MCF 10A (cell line): ENCODE data around the gene RUSF1. TPM values are rescaled to one million over a fixed set of nuclear protein-coding genes. Genes with fewer than 3 reads are reported as not detected.

ENCODE experiments used
- BruUV-seq: library from RNA; stranded (reverse); fragments of 400-500 nt; replicated peaks from 2 replicates; lab custom pipeline; 2021; lab: Mats Ljungman, UMichigan
- CTCF ChIA-PET: fragments of 300-600 bp; sonication (Branson Sonifier 250); formaldehyde crosslinking; extraction: SDS; loops from one replicate; lab custom pipeline; 2021; ENCODE audit warnings: antibody characterized with exemption, inconsistent platforms; lab: Yijun Ruan, JAX
- POLR2A ChIA-PET: fragments of 300-600, 350-650 bp; sonication (Branson Sonifier 250); formaldehyde crosslinking; extraction: SDS; loops from one replicate; lab custom pipeline; 2020; ENCODE audit warnings: antibody characterized with exemption, inconsistent platforms; lab: Yijun Ruan, JAX
- DNase-seq: peaks from one replicate; pipeline ENCODE4 v3.0.0-alpha.2; 2018; ENCODE audit not compliant: unreplicated experiment
- H3K27ac Mint-ChIP-seq: one replicate; pipeline ENCODE4 v1.8.0; 2022; ENCODE audit warnings: mild to moderate bottlenecking, low read depth, mixed read lengths; ENCODE audit not compliant: unreplicated experiment
- H3K27me3 Mint-ChIP-seq: one replicate; pipeline ENCODE4 v1.8.0; 2022; ENCODE audit warnings: mixed read lengths; ENCODE audit not compliant: insufficient read depth, unreplicated experiment
- H3K36me3 Mint-ChIP-seq: one replicate; pipeline ENCODE4 v1.8.0; 2022; ENCODE audit warnings: mild to moderate bottlenecking, moderate library complexity, mixed read lengths; ENCODE audit not compliant: insufficient read depth, unreplicated experiment
- H3K4me1 Mint-ChIP-seq: one replicate; pipeline ENCODE4 v1.8.0; 2022; ENCODE audit warnings: mixed read lengths; ENCODE audit not compliant: insufficient read depth, unreplicated experiment
- H3K4me3 Mint-ChIP-seq: one replicate; pipeline ENCODE4 v1.8.0; 2022; ENCODE audit warnings: mild to moderate bottlenecking, moderate library complexity, mixed read lengths; ENCODE audit not compliant: unreplicated experiment
- H3K9me3 Mint-ChIP-seq: one replicate; pipeline ENCODE4 v1.8.0; 2022; ENCODE audit warnings: mixed read lengths; ENCODE audit not compliant: unreplicated experiment
- intact Hi-C: fragments of 100-400 bp; cut with micrococcal nuclease; formaldehyde crosslinking; loops from 2 replicates; pipeline ENCODE4 v1.14.1; 2022
- total RNA-seq: library from RNA; stranded (reverse); gene quantifications from 2 replicates; pipeline ENCODE4 v1.2.3, GENCODE V29; 2022
- TF ChIP-seq, protein P1 (sequence below): fragments of 200-600 bp; IDR thresholded peaks from one replicate; pipeline ENCODE4 v1.8.0; 2022; ENCODE audit warnings: antibody characterized with exemption, mild to moderate bottlenecking; ENCODE audit not compliant: unreplicated experiment

RUSF1 gene
- total RNA-seq, 1 experiment from 2014 or later = 72.0 TPM

DNA sequence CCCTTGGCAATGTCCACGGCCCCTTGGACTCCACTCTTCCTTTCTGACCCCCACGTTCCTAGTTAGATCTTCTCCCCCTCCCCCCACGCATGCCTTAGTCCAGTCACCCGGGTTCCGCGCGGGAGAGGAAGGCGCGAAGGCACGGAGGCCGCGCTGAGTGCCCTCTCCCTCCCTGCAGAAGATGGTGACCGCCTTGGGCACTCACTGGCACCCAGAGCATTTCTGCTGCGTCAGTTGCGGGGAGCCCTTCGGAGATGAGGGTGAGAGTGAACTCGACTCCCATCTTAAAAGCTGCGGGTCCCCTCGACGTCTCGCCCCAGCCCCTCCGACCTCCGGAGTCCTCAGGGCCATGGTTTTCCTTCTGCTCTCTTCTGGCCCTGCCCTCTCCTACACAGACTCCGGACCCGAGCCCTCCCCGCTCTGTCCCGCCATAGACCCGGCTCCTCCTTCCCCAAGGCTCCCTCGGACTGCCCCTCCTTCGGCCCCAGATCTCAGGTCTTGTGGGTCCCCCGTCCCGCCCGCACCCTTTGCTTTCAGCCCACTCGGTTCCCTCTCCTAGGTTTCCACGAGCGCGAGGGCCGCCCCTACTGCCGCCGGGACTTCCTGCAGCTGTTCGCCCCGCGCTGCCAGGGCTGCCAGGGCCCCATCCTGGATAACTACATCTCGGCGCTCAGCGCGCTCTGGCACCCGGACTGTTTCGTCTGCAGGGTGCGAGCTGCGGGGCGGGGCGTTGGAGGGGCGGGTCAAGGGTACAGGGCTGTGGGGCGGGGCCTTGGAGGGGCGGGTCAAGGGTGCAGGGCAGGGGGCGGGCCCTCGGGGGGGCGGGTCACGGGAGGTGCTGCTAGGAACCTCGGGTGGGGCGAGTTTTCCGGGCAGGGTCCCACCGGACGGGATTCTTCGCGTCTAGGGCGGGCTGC is 31.6 kb downstream of the RUSF1 start:
- BruUV-seq = no TSS peak
- H3K27me3 Mint-ChIP-seq = peaks cover 13% of the 10 kb centered on the region
- intact Hi-C loops = no loop called here
- DNase-seq = no peak
- ChIA-PET CTCF (interaction anchor here (0.5 kb wide), 1 partner anchor 824 kb away, joined by 3 read pairs; no protein-coding TSS in a partner anchor), POLR2A (no interaction called here)
- TF ChIP-seq, protein P1, sequence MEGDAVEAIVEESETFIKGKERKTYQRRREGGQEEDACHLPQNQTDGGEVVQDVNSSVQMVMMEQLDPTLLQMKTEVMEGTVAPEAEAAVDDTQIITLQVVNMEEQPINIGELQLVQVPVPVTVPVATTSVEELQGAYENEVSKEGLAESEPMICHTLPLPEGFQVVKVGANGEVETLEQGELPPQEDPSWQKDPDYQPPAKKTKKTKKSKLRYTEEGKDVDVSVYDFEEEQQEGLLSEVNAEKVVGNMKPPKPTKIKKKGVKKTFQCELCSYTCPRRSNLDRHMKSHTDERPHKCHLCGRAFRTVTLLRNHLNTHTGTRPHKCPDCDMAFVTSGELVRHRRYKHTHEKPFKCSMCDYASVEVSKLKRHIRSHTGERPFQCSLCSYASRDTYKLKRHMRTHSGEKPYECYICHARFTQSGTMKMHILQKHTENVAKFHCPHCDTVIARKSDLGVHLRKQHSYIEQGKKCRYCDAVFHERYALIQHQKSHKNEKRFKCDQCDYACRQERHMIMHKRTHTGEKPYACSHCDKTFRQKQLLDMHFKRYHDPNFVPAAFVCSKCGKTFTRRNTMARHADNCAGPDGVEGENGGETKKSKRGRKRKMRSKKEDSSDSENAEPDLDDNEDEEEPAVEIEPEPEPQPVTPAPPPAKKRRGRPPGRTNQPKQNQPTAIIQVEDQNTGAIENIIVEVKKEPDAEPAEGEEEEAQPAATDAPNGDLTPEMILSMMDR = no peak
- H3K27ac Mint-ChIP-seq = no peak overlapping the region
- no peak overlapping the region for H3K4me3 Mint-ChIP-seq
- H3K9me3 Mint-ChIP-seq = no peaks in the 10 kb centered on the region
- H3K4me1 Mint-ChIP-seq = peaks cover 15% of the 10 kb centered on the region
- H3K36me3 Mint-ChIP-seq = peaks cover 11% of the 10 kb centered on the region

DNA sequence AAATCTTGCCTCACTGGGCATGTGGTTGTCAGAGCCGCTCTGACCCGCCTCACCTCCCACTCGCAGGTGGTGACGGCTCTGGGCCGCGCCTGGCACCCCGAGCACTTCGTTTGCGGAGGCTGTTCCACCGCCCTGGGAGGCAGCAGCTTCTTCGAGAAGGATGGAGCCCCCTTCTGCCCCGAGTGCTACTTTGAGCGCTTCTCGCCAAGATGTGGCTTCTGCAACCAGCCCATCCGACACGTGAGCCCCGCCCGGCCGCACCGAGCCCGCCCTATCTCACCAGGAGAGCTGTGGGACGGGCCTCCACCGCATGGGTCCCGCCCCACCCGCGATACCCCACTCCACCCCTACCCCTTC is 32.3 kb downstream of the RUSF1 start:
- TF ChIP-seq, protein P1 = no peak
- Mint-ChIP-seq H3K4me1 (peaks cover 22% of the 10 kb centered on the region), H3K27me3 (peaks cover 9% of the 10 kb centered on the region), H3K4me3 (no peak overlapping the region), H3K27ac (no peak overlapping the region), H3K9me3 (no peaks in the 10 kb centered on the region), H3K36me3 (peaks cover 11% of the 10 kb centered on the region)
- CTCF ChIA-PET = interaction anchor here (0.5 to 3.5 kb wide), 2 partner anchors 15 to 823 kb away, joined by 3 to 14 read pairs; no protein-coding TSS in a partner anchor
- POLR2A ChIA-PET = no interaction called here
- intact Hi-C loops = no loop called here
- DNase-seq = no peak
- BruUV-seq = no TSS peak

DNA sequence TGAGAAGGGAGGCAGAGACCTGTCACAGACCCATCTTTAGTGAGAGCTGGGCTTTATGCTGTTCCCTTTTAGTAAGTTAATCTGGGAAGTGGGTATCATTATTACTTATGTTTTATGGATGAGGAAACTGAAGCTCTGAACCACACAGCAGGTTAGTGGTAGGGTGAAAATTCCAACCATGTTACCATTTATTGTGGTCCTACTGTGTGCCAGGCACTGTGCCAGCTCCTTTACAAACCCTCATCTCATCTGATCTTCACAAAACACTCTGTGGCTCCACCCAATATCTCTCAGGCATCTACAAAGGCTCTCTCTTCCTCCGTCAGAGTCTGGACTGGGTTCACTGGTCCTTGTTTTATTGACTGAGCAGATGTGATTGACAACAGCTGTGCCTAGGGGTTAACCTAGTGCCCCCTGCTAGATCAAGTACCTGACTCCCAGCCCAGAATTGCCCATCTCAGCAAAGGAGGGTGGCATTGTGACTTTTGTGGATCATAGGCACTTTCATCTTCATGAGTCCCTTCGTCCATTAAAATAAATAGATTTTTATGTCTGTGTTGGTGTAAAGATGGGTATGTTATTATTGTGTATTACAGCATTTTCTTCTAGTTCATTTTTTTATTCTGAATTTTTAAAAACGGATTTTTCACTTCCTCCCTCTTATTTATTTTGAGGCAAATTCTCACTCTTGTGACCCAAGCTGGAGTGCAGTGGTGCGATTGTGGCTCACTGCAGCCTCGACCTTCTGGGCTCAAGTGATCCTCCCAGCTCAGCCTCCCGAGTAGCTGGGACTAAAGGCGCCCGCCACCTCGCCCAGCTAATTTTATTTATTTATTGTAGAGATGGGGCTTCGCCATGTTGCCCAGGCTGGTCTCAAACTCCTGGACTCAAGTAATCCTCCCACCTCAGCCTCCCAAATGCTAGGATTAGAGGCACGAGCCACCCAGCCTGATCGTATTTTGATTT is 33.1 kb downstream of the RUSF1 start:
- ChIA-PET CTCF (interaction anchor here (0.7 to 3.5 kb wide), 5 partner anchors 10 to 90 kb away, joined by 3 to 14 read pairs (median 3); no protein-coding TSS in a partner anchor), POLR2A (no interaction called here)
- Mint-ChIP-seq H3K27me3 (peaks cover under 1% of the 10 kb centered on the region), H3K9me3 (no peaks in the 10 kb centered on the region), H3K36me3 (peaks cover 11% of the 10 kb centered on the region), H3K4me3 (no peak overlapping the region), H3K27ac (no peak overlapping the region), H3K4me1 (peaks cover 22% of the 10 kb centered on the region)
- TF ChIP-seq, protein P1 = no peak
- BruUV-seq = no TSS peak
- intact Hi-C loops = no loop called here
- no peak for DNase-seq
